Measurements from ENCODE around the gene HACE1.
A peak's percentile ranks its signal among the peaks of the same experiment; 100 is the strongest.

HACE1 gene

DNA sequence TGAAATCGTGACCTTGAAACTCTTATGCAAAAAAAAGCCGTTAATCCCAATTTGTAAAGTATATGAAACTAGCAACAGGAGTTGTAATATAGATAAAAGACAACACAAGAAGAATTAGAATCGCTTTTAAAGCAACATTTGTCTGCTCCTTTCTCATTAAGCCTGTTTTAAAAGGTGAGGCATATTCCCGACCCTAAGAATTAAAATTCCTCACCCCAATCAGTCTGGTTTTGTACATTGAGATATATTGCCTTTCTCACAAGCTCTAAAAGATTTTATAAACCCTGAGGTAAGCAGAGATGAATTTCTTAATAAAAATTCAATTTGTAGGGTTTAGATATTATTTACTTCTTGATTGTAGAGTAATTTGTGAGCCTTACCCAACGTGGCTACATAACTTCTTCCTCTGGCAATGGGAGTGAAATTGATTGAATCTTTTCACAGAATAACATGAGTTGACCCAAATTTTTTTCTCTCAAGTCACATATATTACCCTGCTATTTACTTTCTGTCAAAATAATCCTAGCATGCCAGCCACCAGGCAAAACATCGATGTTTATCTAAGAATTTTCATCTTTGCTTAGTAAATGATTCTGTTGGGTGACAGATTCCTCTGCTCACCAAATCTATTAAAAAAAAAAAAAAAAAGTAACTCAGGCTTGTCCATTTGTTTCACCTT lies 173.7 kb downstream of the HACE1 start:
- no peak for DNase-seq

DNA sequence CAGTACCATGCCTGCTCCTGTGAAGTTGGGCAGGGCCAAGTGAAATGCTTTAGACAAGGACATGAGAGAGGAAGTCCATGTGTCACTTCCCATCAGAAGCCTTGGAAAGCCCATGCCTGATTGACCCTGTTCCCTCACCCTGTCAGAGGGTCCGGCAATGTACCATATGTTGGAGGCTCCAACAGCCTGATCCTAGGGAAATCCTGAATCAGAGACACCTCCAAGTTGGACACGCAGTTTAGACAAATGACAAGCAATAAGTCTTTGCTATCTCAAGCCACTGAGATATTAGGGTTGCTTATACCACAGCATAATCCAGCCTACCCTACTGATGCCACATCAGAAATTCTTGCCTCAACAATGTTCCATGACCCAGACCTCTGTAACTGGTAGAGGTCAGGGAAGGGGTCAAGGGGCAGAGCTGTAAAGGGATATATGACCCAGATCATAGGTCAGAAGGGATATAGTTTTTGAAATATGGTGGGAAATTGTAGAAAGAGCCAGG lies 174.8 kb downstream of the HACE1 start:
- no peak for DNase-seq

- no peak for DNase-seq
Measured at GRCh38 chr6:104683809-104684208, 175.9 kb downstream of the HACE1 start.

- peak; percentile 5 for DNase-seq
Measured at GRCh38 chr6:104682722-104683643, 176.7 kb downstream of the HACE1 start.

GRCh38 chr6:104680539-104680938 lies 179.2 kb downstream of the HACE1 start:
- no peak for DNase-seq

GRCh38 chr6:104679971-104680370 lies 179.7 kb downstream of the HACE1 start:
- no peak for DNase-seq
